Activated B cell treated with CpG ODN at 0.5 μM for 24 hours (primary cell): Measurements from ENCODE around the gene SLC47A1. TPM values are rescaled to one million over a fixed set of nuclear protein-coding genes. Genes with fewer than 3 reads are reported as not detected.
"Not testable (repeated sequence)": the region's sequence is repeated elsewhere in the genome, so short reads cannot be mapped to it uniquely, and the experiment has no call there.

Source experiments
- ATAC-seq: fragments of 200-7000 bp; cut with Tn5 transposase; one replicate; pipeline ENCODE4 v1.10.0; 2021; ENCODE audit warnings: low read depth, mild to moderate bottlenecking, moderate library complexity
- CTCF ChIA-PET: fragments of 350-600 bp; sonication (Branson Sonifier 250); formaldehyde crosslinking; loops from one replicate; lab custom pipeline; 2021; ENCODE audit warnings: antibody characterized with exemption; lab: Charles Lee
- POLR2A ChIA-PET: fragments of 350-600 bp; sonication (Branson Sonifier 250); formaldehyde crosslinking; loops from one replicate; lab custom pipeline; 2021; ENCODE audit warnings: antibody characterized with exemption; lab: Charles Lee
- DNase-seq: peaks from one replicate; pipeline ENCODE4 v3.0.0; 2022
- H3K27ac Mint-ChIP-seq: one replicate; pipeline ENCODE4 v1.8.0; 2020; ENCODE audit warnings: mixed read lengths
- H3K27me3 Mint-ChIP-seq: one replicate; pipeline ENCODE4 v1.8.0; 2021; ENCODE audit warnings: mixed read lengths
- H3K36me3 Mint-ChIP-seq: one replicate; pipeline ENCODE4 v1.8.0; 2021; ENCODE audit warnings: low read depth, mixed read lengths
- H3K4me1 Mint-ChIP-seq: one replicate; pipeline ENCODE4 v1.8.0; 2021; ENCODE audit warnings: mixed read lengths
- H3K4me3 Mint-ChIP-seq: one replicate; pipeline ENCODE4 v1.8.0; 2020; ENCODE audit warnings: mild to moderate bottlenecking, mixed read lengths
- H3K9me3 Mint-ChIP-seq: one replicate; pipeline ENCODE4 v1.8.0; 2020; ENCODE audit warnings: mixed read lengths
- intact Hi-C: fragments of 100-400 bp; cut with micrococcal nuclease; formaldehyde crosslinking; loops from one replicate; pipeline ENCODE4 v1.15.1; 2024
- total RNA-seq: library from RNA; stranded (reverse); gene quantifications from 2 replicates; pipeline ENCODE4 v1.2.3, GENCODE V29; 2022
- TF ChIP-seq, protein P1 (sequence below): fragments of 200-600 bp; IDR thresholded peaks from one replicate; pipeline ENCODE4 v1.8.0; 2022; ENCODE audit warnings: antibody characterized with exemption, mild to moderate bottlenecking

SLC47A1 gene
- total RNA-seq, 1 donor from 2014 or later = 0.11 TPM

DNA sequence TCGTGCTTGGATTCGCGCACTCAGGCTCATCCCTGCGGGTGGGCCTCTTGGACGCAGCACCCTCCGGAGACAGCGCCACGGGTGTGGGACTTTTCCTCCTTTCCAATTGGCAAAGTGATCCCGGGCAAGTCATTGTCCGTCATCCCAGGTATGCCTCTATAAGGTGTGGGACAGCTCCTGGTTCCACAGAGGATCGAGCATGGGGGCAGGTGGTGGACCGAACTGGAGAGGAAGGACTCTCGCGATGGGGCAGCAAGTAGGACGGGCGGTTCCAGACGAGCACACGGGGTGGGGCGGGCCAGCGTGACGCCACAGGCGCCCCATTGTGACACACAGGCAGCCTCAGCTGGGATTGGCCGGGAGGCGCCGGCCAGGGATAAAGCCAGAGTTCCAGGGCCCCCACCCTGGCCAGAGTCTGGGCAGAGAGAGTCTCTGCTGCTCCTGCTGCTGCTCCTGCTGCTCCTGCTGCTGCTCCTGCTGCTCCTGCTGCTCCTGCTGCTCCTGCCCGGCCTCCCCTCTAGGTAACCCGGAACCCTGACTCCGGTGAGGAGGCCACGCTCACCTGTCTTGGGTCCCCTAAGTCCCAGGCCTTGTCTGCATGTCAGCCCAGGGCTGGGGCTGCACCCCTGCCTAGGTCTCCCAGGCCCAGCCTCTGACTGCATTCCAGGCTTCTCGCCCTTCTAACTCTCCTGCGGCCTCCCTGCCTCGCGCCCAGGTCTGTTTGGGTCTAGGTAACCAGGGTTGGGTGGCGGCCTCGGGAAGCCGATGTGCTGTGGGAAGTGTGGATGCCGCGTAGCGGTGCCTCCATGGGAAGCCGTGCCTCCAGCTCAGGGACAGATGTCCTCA lies 38.5 kb upstream of the SLC47A1 start:
- ChIA-PET CTCF (no interaction called here), POLR2A (no interaction called here)
- TF ChIP-seq, protein P1, sequence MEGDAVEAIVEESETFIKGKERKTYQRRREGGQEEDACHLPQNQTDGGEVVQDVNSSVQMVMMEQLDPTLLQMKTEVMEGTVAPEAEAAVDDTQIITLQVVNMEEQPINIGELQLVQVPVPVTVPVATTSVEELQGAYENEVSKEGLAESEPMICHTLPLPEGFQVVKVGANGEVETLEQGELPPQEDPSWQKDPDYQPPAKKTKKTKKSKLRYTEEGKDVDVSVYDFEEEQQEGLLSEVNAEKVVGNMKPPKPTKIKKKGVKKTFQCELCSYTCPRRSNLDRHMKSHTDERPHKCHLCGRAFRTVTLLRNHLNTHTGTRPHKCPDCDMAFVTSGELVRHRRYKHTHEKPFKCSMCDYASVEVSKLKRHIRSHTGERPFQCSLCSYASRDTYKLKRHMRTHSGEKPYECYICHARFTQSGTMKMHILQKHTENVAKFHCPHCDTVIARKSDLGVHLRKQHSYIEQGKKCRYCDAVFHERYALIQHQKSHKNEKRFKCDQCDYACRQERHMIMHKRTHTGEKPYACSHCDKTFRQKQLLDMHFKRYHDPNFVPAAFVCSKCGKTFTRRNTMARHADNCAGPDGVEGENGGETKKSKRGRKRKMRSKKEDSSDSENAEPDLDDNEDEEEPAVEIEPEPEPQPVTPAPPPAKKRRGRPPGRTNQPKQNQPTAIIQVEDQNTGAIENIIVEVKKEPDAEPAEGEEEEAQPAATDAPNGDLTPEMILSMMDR = no peak

DNA sequence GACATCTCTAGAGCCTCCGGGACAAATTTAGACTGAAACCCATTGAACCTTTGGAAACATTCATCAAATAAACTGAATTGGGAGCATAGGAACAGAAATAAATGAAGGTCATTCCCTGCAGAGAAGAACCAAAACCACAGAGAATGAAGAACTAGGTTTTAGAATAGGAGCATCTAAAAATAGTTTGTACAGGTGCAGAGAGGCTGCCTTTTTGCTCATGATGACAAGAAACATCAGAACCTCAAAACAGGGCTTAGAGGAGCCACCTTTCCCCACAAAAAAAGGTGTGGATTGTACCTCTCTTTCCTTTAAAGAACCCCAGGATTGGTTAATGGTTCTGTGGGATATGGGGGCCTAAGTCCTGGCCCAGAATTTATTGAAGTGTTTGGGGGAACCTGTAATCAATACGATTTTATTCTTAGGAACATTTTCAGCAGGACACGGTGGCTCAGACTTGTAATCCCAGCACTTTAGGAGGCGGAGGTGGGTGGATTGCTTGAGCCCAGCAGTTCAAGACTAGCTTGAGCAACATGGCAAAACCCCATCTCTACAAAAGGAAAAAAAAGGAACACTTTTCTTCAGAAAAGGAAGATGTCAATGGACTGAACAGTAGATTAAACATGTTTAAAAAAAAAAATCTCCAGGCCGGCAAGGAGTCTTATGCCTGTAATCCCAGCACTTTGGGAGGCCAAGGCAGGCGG lies 37.7 kb upstream of the SLC47A1 start:
- intact Hi-C loops = no loop called here
- no peak for ATAC-seq
- H3K4me3 Mint-ChIP-seq = no peak overlapping the region
- H3K9me3 Mint-ChIP-seq = no peaks in the 10 kb centered on the region
- H3K27me3 Mint-ChIP-seq = peaks cover 4% of the 10 kb centered on the region
- H3K4me1 Mint-ChIP-seq = peaks cover 9% of the 10 kb centered on the region
- H3K27ac Mint-ChIP-seq = no peak overlapping the region
- POLR2A ChIA-PET = no interaction called here
- TF ChIP-seq, protein P1 = no peak
- CTCF ChIA-PET = no interaction called here
- H3K36me3 Mint-ChIP-seq = no peaks in the 10 kb centered on the region
- DNase-seq = no peak

More for the DNA sequence above, 38.5 kb upstream of the SLC47A1 start:
- Mint-ChIP-seq H3K36me3 (no peaks in the 10 kb centered on the region), H3K4me3 (no peak overlapping the region), H3K27me3 (peaks cover 4% of the 10 kb centered on the region), H3K9me3 (no peaks in the 10 kb centered on the region), H3K4me1 (peaks cover 9% of the 10 kb centered on the region), H3K27ac (no peak overlapping the region)
- ATAC-seq (no peak), DNase-seq (no peak)
- intact Hi-C loops = no loop called here

DNA sequence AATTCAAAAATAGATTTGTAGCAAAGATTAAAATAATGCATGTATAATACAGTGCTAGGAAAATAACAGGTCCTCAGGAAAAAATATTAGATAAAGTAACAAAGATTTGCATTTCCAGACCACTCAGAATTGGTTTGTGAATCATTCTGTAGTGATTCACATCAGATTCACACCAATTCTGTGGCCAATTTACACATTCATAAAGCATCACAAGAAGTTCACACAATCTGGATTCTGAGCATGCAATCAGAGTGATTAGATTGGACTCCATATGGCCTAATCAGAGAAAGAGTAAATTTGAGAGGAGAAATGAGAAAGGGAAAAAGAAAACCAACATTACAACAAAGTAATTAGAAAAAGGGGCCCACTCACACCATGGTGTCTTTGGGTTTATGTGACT lies 36.0 kb upstream of the SLC47A1 start:
- H3K9me3 Mint-ChIP-seq = no peaks in the 10 kb centered on the region
- ChIA-PET POLR2A (no interaction called here), CTCF (no interaction called here)
- no peaks in the 10 kb centered on the region for H3K36me3 Mint-ChIP-seq
- peaks cover 9% of the 10 kb centered on the region for H3K4me1 Mint-ChIP-seq
- no peak overlapping the region for H3K27ac Mint-ChIP-seq
- DNase-seq (no peak), ATAC-seq (no peak)
- TF ChIP-seq, protein P1 = no peak
- no peak overlapping the region for H3K4me3 Mint-ChIP-seq
- peaks cover 3% of the 10 kb centered on the region for H3K27me3 Mint-ChIP-seq
- intact Hi-C loops = no loop called here

DNA sequence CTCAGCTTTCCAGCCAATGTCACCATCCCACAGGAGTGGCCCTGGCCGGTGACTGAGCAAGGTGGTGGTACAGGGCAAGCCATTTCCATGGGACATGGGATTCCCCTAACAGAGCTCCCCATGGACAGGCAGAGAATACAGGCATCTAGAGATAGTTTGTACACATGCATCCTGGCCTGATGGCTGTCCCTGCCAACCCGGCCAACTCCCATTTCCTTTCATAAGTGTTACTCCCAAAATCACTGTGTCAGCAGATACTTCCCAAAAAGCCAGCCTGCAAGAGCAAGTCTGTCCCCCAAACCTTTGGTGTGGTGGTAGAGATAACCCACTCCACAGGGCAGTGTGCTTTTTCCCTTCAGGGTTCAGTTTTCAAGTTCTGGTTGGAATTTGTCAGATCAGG lies 32.4 kb upstream of the SLC47A1 start:
- ATAC-seq (no peak), DNase-seq (no peak)
- ChIA-PET POLR2A (no interaction called here), CTCF (no interaction called here)
- H3K9me3 Mint-ChIP-seq = no peaks in the 10 kb centered on the region
- no peaks in the 10 kb centered on the region for H3K36me3 Mint-ChIP-seq
- peaks cover 3% of the 10 kb centered on the region for H3K27me3 Mint-ChIP-seq
- intact Hi-C loops = no loop called here
- H3K4me3 Mint-ChIP-seq = no peak overlapping the region
- peaks cover under 1% of the 10 kb centered on the region for H3K4me1 Mint-ChIP-seq
- TF ChIP-seq, protein P1 = no peak
- H3K27ac Mint-ChIP-seq = no peak overlapping the region

DNA sequence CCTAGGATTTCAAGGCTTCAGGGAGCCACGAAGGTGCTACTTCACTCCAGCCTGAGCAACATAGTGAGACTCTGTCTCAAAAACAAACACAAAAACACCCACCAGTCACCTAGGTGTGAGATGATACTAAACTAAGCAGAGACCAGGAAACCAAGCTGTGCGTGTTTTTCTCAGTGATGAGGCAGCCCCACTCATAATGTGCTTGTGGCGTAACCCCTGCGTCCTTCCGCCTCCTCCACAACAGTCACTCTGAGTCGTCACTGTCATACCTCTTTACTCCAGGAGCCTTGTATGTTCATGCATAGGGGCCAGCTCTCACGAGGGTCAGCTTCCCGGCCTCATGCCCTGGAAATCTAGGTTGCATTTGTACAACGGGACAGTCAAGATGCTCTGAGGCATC lies 31.1 kb upstream of the SLC47A1 start:
- DNase-seq = no peak
- intact Hi-C loops = no loop called here
- H3K27me3 Mint-ChIP-seq = peaks cover 3% of the 10 kb centered on the region
- ChIA-PET CTCF (no interaction called here), POLR2A (no interaction called here)
- H3K9me3 Mint-ChIP-seq = no peaks in the 10 kb centered on the region
- no peak overlapping the region for H3K4me3 Mint-ChIP-seq
- no peak for ATAC-seq
- no peaks in the 10 kb centered on the region for H3K4me1 Mint-ChIP-seq
- no peak overlapping the region for H3K27ac Mint-ChIP-seq
- no peaks in the 10 kb centered on the region for H3K36me3 Mint-ChIP-seq
- TF ChIP-seq, protein P1 = no peak

DNA sequence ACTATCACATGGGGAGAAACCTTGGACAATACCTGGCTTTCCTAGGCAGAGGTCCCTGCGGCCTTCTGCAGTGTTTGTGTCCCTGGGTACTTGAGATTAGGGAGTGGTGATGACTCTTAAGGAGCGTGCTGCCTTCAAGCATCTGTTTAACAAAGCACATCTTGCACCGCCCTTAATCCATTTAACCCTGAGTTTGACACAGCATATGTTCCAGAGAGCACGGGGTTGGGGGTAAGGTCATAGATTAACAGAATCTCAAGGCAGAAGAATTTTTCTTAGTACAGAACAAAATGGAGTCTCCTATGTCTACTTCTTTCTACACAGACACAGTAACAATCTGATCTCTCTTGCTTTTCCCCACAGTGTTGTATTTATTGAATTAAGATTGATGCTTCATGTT lies 28.1 kb upstream of the SLC47A1 start:
- H3K27me3 Mint-ChIP-seq, H3K4me3 Mint-ChIP-seq, CTCF ChIA-PET, H3K27ac Mint-ChIP-seq, H3K36me3 Mint-ChIP-seq, DNase-seq, H3K9me3 Mint-ChIP-seq, POLR2A ChIA-PET, ATAC-seq: not testable (repeated sequence)
- intact Hi-C loops = loop anchor here (5.0 kb wide), 2 partner anchors 198 to 472 kb away; partner anchors contain the start of gene AKAP10
- H3K4me1 Mint-ChIP-seq = peaks cover 11% of the 10 kb centered on the region
